ENCODE results near the gene OCA2.

The OCA2 gene

GRCh38 chr15:27899583-27900285 lies 199.4 kb downstream of the OCA2 start:
- DNase-seq (ENCODE audit: insufficient read length, low spot score) (no peak), FAIRE-seq (no peak)

- FAIRE-seq (no peak), DNase-seq (ENCODE audit: insufficient read length, low spot score) (no peak)
These were observed 201.6 kb downstream of the OCA2 start for GRCh38 chr15:27897481-27897880.

- FAIRE-seq (no peak), DNase-seq (ENCODE audit: insufficient read length, low spot score) (no peak)
These were observed 204.5 kb downstream of the OCA2 start for GRCh38 chr15:27894645-27895044.

GRCh38 chr15:27889258-27889657 lies 209.9 kb downstream of the OCA2 start:
- no peak for DNase-seq (ENCODE audit: insufficient read length, low spot score)
- no peak for FAIRE-seq

GRCh38 chr15:27885201-27885600 lies 213.9 kb downstream of the OCA2 start:
- FAIRE-seq (no peak), DNase-seq (ENCODE audit: insufficient read length, low spot score) (no peak)

- no peak for FAIRE-seq
- DNase-seq (ENCODE audit: insufficient read length, low spot score), result no peak
These were observed 214.4 kb downstream of the OCA2 start for GRCh38 chr15:27884726-27885125.

GRCh38 chr15:27878841-27879240 lies 220.3 kb downstream of the OCA2 start:
- FAIRE-seq (no peak), DNase-seq (ENCODE audit: insufficient read length, low spot score) (no peak)

GRCh38 chr15:27873828-27874227 lies 225.3 kb downstream of the OCA2 start:
- FAIRE-seq, result no peak
- DNase-seq (ENCODE audit: insufficient read length, low spot score), result no peak

- FAIRE-seq (no peak), DNase-seq (ENCODE audit: insufficient read length, low spot score) (no peak)
These were observed 226.1 kb downstream of the OCA2 start for GRCh38 chr15:27873039-27873438.

GRCh38 chr15:27872355-27872754 lies 226.8 kb downstream of the OCA2 start:
- no peak for DNase-seq (ENCODE audit: insufficient read length, low spot score)
- no peak for FAIRE-seq

- FAIRE-seq, result no peak
- DNase-seq (ENCODE audit: insufficient read length, low spot score), result no peak
These were observed 227.2 kb downstream of the OCA2 start for GRCh38 chr15:27871902-27872260.

GRCh38 chr15:27871078-27871901 lies 227.8 kb downstream of the OCA2 start:
- FAIRE-seq (no peak), DNase-seq (ENCODE audit: insufficient read length, low spot score) (no peak)

GRCh38 chr15:27870320-27870719 lies 228.8 kb downstream of the OCA2 start:
- no peak for FAIRE-seq
- DNase-seq (ENCODE audit: insufficient read length, low spot score), result no peak

GRCh38 chr15:27869697-27870281 lies 229.3 kb downstream of the OCA2 start:
- FAIRE-seq, result no peak
- DNase-seq (ENCODE audit: insufficient read length, low spot score), result no peak

- no peak for FAIRE-seq
- no peak for DNase-seq (ENCODE audit: insufficient read length, low spot score)
These were observed 230.2 kb downstream of the OCA2 start for GRCh38 chr15:27868828-27869404.

GRCh38 chr15:27867861-27868260 lies 231.3 kb downstream of the OCA2 start:
- DNase-seq (ENCODE audit: insufficient read length, low spot score) (no peak), FAIRE-seq (no peak)

- no peak for FAIRE-seq
- DNase-seq (ENCODE audit: insufficient read length, low spot score), result no peak
These were observed 232.5 kb downstream of the OCA2 start for GRCh38 chr15:27866505-27867165.

- no peak for DNase-seq (ENCODE audit: insufficient read length, low spot score)
- no peak for FAIRE-seq
These were observed 233.2 kb downstream of the OCA2 start for GRCh38 chr15:27865926-27866325.

GRCh38 chr15:27865323-27865922 lies 233.7 kb downstream of the OCA2 start:
- DNase-seq (ENCODE audit: insufficient read length, low spot score), result no peak
- no peak for FAIRE-seq

- no peak for FAIRE-seq
- no peak for DNase-seq (ENCODE audit: insufficient read length, low spot score)
These were observed 234.4 kb downstream of the OCA2 start for GRCh38 chr15:27864719-27865118.

- no peak for DNase-seq (ENCODE audit: insufficient read length, low spot score)
- FAIRE-seq, result no peak
These were observed 235.0 kb downstream of the OCA2 start for GRCh38 chr15:27864086-27864485.
